ENCODE measurements around the gene CHDH. TPM values are rescaled to one million over a fixed set of nuclear protein-coding genes. Genes with fewer than 3 reads are reported as not detected.

CHDH gene
- total RNA-seq, 4 donors from 2014 or later: 4.6 to 14.9 (median 9.5) TPM

GRCh38 chr3:53763353-53763752, 82.9 kb downstream of the CHDH start:
- WGBS, 2 donors: 92 to 93% methylated on average over 7 of the region's 7 CpGs
- no peak overlapping the region for H3K4me3 ChIP-seq (ENCODE audit: low read depth, poor library complexity, severe bottlenecking)
- no peak for DNase-seq (ENCODE audit: low spot score in 2 of 2)
- intact Hi-C loops (cut with DNase I; ENCODE audit: low total_unique reads): no loop called here
- TF ChIP-seq CTCF (IDR thresholded peaks at IDR 0.05): no peak
- no peak for TF ChIP-seq POLR2A (IDR thresholded peaks at IDR 0.05)

Other genes starting within 250 kb of the CHDH start
- 1 to 10 TPM in 1 of 4 donors, under 1 TPM in 2, not detected in 1; 0.63 to 1.9 (median 0.81) TPM for gene IL17RB, start 149 bp upstream of the CHDH start, total RNA-seq
- 10 to 100 TPM; 12.0 to 22.4 (median 19.2) TPM for gene ACTR8, start 35.7 kb upstream of the CHDH start, total RNA-seq
- gene SELENOK, start 45.4 kb upstream of the CHDH start, total RNA-seq: 10 to 100 TPM; 23.0 to 47.2 (median 30.1) TPM